Measurements from ENCODE around the gene CCDC74B.
A peak's percentile ranks its signal among the peaks of the same experiment; 100 is the strongest.
"Not testable (repeated sequence)": the region's sequence is repeated elsewhere in the genome, so short reads cannot be mapped to it uniquely, and the experiment has no call there.

The CCDC74B gene

DNA sequence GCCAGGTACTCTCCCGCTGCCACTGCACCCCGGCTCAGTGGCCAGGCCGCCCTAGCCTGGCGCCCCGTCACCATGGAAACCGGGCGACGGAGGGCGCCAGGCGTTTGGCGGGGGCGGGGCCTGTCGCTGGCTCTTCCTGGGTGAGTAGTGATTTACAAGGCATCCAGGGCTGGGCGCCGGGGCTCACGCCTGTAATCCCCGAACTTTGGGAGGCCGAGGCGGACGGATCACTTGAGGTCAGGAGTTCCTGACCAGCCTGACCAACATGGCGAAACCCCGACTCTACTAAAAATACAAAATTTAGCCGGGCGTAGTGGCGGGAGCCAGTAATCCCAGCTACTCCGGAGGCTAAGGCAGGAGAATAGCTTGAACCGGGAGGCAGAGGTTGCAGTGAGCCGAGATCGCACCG is at the start of gene CCDC74B:
CCDC74B (minus strand) TSS at position 107 of the 409 bp plus-strand sequence. CDS start 116 bp downstream, outside the sequence.
- DNase-seq (ENCODE audit: low read depth) = not testable (repeated sequence)

GRCh38 chr2:130193824-130194223 is 48.9 kb upstream of the CCDC74B start:
- not testable (repeated sequence) for DNase-seq (ENCODE audit: low read depth)

DNA sequence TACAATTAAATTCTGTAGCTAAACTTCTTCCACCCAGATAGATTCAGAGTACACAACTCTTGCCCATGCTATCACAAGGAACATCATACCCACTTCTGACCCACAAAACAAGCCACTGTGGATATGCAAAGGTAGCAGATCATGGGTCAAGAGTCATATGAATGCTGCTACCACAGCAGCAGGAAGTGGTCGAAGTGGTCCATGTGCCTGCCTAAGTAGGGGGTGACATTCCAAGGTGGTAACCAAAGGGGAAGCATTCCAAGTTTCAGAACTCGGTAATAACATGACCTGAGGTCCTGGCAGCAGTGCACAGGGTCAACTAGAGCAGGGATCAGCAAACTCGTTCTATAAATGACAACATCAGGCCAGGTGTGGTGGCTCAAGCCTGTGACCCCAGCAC is 47.5 kb upstream of the CCDC74B start:
- DNase-seq (ENCODE audit: low read depth) = not testable (repeated sequence)

GRCh38 chr2:130191319-130191718 is 46.4 kb upstream of the CCDC74B start:
- not testable (repeated sequence) for DNase-seq (ENCODE audit: low read depth)

DNA sequence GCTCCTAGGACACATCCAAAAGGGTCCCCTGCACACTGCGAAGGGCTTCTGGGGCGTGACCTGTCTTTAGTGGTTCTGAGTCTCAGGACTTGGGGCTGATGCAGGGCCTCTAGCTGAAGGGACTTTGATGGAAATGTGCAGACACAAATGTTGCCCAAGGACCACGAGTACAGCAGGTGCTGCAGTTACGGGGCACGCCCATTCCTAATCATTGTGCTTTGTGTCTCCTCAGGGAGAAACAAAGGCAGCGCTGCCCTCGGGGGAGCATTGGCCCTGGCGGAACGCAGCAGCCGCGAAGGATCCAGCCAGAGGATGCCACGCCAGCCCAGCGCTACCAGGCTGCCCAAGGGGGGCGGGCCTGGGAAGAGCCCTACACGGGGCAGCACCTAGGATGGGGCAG is 45.3 kb upstream of the CCDC74B start:
- no peak for DNase-seq (ENCODE audit: low read depth)

DNA sequence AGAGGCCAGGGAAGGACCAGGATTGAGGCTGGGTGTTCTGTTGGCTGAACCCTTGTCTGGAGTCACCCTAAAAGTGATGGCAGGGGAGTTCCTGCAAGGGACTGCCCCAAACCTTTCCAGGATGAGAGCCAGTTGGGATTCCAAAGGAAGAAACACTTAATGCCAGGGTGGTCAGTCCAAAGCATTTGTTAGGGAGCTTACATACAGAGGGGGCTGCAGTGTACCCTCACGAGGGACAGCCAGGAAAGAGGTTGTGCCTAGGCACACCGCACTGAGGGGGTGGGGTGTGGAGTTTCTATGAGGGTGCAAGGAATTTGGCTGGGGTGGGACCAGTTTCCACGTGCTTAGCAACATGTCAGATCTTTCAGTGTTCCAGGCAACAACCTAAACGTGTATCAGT is 44.0 kb upstream of the CCDC74B start:
- not testable (repeated sequence) for DNase-seq (ENCODE audit: low read depth)

DNA sequence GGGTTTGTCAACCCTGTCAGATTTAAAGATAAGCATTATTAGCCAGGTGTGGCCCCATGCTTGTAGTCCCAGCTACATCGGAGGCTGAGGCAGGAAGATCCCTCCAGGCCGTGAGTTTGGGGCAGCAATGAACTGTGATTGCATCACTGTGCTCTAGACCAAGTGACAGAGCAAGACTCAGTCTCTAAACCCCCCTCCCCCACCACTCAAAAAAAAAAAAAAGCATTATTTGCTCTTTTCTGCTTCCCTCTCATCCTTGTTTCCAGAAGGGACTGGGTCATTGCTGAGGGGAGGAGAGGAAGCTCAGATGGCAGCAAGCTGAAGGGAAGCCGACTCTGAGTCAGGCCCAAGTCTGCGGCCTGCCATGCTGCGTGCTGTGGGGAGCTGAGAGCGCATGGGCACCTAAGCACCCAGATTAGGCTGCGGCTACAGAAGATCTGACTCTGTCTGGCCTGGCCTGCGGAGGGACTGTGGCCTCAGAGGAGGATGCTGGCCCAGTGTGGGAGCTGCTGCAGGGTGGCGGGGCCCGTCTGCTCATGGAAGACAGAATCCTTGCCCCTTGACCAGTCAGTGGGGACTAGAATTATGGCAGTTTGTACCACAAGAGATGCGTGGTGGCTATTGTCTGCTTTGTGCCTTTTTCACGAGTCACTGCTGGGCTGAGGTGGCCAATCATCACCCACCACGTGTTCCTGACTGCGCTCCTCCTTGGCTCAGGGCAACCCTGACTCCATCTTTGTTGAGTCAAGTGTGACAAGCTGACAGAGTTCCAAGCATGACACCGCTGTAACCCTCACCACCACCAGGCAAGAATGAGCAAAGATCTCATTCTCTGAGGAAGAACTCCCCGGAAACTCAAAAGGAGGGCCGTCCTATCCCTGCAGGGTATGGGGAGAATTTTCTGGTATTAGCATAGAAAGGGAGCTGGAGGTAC is 43.2 kb upstream of the CCDC74B start:
- not testable (repeated sequence) for DNase-seq (ENCODE audit: low read depth)

DNA sequence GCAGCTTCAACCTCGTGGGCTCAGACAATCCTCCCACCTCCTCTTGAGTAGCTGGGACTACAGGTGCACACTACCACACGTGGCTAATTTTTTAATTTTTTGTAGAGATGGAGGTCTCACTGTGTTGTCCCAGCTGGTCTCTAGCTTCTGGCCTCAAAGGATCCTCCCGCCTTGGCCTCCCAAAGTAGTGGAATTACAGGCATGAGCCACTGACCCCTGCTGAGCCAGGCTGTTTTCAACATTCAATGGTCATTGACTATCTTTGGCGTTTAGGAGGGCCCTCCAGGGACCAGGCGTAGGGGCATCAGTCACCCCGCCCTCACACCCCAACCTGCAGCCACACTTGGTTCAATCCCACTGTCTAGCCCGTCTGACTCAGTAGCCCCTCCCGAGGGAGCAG is 42.4 kb upstream of the CCDC74B start:
- no peak for DNase-seq (ENCODE audit: low read depth)

GRCh38 chr2:130186391-130186790 is 41.5 kb upstream of the CCDC74B start:
- no peak for DNase-seq (ENCODE audit: low read depth)

GRCh38 chr2:130185896-130186295 is 41.0 kb upstream of the CCDC74B start:
- DNase-seq (ENCODE audit: low read depth) = no peak

DNA sequence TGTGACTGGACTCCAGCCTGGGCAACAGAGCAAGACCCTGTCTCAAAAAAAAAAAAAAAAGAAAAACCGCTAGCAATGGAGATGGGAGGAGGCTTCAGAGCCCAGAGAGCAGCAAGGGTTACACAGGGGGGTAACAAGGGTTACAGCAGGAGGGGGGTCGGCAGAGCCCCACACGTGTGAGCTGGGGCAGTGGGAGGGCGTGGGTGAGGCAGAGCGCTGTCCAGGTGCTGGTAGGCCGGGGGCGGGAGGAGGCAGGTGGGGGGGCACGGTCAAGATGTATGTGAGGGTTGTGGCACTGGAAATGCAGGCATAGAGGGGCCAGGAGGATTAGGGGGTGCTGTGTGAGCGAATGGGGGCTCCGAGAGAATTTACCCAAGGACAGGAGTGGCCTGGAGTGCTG is 40.5 kb upstream of the CCDC74B start:
- DNase-seq (ENCODE audit: low read depth) = no peak

DNA sequence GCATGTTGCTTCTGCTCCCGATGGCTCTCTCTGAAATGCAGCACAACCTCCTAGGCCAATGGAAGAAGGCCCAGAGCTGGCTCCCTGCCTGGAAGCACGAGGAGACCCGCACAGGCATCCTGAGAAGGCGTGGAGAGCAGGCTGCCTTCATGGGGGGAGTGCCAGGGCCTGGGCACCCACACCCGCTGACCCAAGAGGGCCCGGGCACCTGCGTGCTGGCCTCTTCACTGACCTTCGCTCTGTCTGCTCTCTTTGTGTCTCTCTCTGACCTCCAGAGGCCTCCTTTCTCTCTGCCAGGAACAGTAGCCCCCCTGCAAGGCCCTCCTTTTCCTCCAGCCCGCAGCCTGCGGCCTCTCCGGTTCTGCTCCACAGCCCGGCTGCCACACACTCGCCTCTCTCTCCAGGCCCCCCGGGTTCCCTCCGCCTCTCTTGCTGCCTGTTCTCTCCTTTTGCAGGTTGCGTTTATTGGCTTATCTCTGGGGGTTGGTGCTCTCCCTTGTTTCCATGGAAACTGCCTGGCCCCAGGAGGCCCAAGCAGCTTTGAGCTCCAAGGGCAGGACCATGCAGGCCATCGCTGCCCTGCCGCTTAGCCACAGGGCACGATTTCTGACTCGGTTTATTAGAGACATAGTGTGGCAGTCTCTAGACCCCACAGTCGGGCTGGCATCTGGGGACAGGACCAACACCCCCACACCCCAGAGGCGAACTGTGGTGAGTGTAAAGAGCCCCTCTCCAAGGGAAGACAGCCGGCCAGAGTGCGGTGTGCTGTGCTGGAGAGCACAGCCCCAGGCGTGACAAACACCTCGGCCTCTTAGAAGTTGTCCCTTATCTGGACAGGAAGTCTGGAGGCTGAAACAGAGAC is 38.8 kb upstream of the CCDC74B start:
- no peak for DNase-seq (ENCODE audit: low read depth)

GRCh38 chr2:130182826-130183511 is 38.1 kb upstream of the CCDC74B start:
- DNase-seq (ENCODE audit: low read depth) = not testable (repeated sequence)

DNA sequence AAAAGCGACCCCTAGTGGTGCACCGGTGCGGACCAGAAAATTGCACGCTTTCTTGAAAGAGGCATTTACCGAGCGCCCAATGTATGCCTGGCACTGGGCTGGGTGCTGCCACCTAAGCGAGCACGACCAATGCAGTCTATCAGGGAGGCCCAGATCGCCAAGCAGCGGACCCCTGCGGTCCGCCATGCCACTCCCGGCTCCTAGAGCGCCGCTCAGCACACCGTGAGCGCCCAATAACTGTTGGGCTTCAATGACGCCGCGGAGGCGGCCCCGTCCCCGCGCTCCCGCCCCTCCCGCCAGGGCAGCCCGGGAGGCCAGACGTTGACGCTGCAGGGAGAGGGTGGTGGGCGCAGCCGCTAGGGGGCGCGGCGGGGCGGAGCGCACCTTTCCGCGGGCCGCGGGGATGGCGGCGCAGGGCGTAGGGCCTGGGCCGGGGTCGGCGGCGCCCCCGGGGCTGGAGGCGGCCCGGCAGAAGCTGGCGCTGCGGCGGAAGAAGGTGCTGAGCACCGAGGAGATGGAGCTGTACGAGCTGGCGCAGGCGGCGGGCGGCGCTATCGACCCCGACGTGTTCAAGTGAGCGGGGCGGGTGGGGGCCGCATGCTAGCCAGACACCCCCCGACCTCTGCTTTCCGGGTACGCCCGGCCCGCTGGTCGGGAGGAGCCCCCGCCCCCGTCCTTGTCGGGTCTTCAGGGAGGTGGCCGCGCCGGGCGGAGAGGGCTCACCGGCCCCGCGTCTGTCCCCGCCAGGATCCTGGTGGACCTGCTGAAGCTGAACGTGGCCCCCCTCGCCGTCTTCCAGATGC is 37.2 kb upstream of the CCDC74B start, which contains the start of gene MZT2B:
MZT2B (plus strand) TSS at position 383 of the 803 bp plus-strand sequence; CDS start at position 404, 21 bp downstream.
- peak; percentile 18 for DNase-seq (ENCODE audit: low read depth)

DNA sequence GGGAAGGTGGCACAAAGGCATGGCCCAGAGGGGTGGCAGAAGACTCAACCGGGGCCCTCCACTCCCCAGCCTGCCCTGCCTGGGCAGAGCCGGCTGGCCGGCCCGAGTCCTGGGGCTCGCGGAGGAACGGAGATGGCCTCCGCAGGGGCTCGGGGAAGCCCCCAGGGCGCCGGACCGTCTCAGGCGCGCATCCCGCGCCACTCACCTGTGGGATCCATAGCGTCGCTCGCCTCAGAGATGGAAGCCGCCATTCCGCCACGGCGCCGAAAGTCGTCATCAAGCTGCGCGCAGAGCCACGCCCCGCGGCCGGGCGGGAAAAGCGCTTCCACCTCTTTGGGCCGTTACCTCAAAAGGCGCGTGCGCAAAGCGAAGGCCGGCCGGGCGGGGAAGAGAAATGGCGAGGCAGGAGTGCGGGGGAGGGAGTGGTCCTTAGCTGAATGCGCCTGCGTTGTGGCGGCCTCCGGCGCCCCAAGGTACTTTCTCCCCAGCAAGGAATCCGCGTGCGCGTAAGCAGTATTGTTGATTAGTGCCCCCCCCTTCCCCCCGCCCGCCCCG is 36.5 kb upstream of the CCDC74B start, which contains the start of gene SMPD4:
SMPD4 (minus strand) TSS at position 278 of the 555 bp plus-strand sequence. CDS start 5,010 bp downstream, outside the sequence.
- peak; percentile 61 for DNase-seq (ENCODE audit: low read depth)

DNA sequence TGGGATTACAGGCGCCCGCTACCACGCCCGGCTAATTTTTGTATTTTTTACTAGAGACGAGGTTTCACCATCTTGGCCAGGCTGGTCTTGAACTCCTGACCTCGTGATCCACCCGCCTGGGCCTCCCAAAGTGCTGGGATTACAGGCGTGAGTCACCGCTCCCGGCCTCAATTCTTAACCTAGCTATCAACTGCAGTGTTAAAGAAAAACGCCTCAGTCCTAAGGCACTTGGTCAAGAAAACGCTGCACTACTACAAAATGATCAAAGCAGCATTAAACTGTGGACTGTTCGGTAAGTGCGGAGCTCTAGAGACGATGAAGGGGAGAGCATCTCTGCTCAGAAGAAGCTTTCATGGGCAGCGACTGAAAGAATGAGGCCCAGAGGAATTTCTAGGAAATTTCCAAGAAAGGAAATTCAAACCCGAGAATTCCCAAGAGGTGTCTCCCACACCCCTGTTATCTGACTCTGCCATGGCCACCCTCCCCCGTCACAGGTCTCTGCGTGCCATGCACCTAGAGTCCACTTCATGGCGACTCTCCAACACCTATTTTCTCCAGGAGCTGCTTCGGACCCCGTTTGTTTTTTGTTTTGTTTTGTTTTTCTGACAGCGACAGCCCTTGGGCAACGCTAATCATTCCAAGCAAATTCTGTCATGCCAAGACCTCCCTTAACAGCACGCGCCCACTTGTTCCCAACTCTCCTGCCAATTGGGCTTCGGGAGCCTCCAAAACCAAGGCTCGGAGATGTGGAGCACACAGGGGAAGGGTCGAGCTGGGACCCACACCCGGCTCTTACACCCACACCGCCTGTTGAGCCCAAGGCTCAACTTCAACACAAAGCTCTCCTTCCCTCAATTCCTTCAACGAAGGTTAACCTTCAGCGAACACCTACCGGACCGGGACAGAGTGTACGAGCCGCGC is 35.8 kb upstream of the CCDC74B start:
- not testable (repeated sequence) for DNase-seq (ENCODE audit: low read depth)

DNA sequence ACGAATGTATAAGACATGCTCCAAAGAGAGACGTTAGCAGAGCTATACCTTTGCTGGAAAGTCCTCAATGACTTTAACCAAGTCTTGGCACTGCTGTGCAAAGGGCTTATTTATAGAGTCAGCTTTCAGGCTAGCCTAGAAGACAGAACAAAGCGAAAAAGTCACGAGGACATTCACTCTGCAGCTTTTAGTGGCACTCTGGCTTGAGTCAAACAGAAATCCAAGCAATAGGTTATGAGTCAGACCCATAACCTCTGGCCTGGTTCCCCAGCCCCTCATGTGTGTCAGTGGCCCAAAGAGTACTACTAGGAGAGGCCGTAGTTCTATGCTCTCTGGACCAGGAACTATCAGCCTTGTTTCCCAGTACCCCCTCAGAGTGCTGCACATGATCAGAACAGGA is 30.0 kb upstream of the CCDC74B start:
- DNase-seq (ENCODE audit: low read depth) = not testable (repeated sequence)

DNA sequence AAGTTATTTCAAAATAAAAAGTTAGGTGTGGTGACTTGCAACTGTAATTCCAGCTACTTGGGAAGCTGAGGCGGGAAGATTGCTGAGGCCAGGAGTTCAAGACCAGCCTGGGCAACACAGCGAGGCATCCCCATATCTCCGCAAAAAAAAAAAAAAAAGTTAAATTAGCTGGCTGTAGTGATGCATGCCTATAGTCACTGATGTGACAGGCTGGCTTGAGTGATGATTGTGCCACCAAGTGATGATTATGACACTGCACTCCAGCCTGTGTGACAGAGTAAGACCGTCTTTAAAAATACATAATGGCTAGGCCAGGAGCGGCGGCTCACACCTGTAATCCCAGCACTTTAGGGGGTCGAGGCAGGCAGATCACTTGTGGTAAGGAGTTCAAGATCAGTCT is 25.0 kb upstream of the CCDC74B start:
- no peak for DNase-seq (ENCODE audit: low read depth)

GRCh38 chr2:130169163-130169562 is 24.3 kb upstream of the CCDC74B start:
- not testable (repeated sequence) for DNase-seq (ENCODE audit: low read depth)
